Germinal center (tissue), 1 donor: ENCODE data around the gene TMUB2.

Experiments
- DNase-seq: peaks from one replicate; pipeline ENCODE4 v3.0.0; 2012; ENCODE audit warnings: mixed read lengths, low spot score

TMUB2 gene

DNA sequence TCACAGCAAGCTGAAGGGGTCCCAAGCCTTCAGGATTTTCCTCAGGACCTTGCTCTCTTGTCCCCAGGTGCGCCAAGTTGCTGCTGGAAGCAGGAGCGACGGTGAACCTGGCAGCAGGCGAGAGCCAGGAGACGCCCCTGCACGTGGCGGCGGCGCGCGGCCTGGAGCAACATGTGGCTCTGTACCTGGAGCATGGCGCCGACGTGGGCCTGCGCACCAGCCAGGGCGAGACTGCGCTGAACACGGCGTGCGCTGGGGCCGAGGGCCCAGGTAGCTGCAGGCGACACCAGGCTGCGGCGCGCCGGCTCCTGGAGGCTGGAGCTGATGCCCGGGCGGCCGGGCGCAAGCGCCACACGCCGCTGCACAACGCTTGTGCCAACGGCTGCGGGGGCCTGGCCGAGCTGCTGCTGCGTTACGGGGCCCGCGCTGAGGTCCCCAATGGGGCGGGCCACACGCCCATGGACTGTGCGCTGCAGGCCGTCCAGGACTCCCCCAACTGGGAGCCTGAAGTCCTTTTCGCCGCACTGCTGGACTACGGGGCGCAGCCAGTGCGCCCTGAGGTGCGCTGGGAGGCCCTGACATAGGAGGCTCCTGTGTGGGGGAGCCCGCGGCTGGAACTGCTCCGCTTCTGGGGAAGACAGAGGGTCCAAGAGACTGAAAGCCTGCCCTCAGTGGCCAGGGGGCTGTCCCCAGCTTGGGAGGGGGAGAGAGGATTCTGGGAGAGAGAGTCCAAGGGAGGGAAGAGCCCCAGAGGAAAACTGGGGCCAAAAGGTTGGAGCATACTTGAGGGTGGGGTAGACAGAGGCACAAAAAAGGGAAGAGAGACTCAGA, 9.9 kb upstream of the TMUB2 start:
- no peak for DNase-seq

DNA sequence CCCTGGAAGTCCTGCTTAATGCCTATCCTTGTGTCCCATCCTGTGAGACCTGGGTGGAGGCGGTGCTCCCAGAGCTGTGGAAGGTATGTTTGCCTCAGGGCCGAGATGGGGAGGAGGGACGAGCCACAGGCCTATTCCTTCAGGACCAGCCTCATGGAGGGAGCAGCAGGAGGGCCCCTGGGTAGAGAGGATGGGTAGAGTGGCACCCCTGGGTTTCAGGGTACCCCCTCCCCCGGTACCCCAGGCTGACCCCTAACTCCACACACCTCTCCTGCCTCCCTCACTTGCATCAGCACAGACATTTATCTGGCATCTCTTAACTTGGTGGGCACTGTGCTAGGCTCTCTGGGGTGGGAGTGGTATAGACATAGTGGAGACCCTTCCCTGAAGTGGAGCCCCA, 9.1 kb upstream of the TMUB2 start:
- no peak for DNase-seq

DNA sequence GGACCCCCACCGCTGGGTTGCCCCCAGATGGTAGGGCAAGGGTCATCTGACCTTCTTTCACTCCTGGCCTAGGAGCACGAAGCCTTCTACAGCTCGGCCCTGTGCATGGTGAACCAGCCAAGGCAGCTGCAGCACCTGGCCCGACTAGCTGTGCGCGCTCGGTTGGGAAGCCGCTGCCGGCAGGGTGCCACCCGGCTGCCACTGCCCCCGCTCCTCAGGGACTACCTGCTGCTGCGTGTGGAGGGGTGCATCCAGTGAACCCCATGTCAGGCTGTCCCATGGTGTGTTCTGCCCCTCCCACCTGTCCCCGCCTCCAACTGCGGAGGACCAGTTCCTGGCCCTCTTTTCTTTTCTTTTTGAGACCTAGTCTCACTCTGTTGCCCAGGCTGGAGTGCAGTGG, 8.6 kb upstream of the TMUB2 start:
- DNase-seq = no peak

DNA sequence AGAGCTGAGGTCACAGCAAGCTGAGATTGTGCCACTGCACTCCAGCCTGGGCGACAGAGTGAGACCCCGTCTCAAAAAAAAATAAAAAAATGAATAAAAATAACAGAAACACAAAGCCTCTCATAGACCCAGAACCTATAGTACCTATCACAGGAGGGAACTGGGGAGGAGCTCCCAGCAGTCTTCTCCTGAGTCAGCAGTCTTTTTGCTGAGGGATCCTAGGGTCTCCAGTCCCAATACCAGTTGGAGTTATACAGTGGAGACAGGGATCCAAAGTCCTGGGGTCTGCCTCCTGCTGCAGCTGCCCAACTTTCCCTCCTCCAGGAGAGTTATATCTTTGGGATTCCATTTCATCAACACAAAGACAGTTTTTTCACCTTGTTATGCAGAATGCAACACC, 3.7 kb upstream of the TMUB2 start:
- DNase-seq = no peak

DNA sequence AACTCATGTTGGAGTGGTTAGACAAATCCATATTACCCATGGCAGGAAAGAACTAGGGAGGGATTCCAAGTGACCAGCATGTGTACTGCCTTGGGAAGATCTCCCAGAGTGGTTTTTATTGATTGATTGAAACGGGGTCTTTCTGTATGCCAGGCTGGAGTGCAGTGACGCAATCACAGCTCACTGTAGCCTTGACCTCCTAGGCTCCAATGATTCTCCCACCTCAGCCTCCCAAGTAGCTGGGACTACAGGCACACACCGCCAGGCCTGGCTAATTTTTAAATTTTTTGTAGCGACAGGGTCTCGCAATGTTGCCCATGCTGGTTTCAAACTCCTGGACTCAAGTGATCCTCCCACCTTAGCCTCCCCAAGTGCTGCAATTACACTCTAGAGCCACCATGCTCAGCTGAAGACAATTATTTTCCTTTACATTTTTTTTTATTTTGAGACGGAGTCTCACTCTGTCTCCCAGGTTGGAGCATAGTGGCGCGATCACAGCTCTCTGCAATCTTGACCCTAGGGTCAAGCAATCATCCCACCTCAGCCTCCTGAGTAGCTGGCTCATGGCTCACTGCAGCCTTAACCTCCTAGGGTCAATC, 2.5 kb upstream of the TMUB2 start:
- no peak for DNase-seq

DNA sequence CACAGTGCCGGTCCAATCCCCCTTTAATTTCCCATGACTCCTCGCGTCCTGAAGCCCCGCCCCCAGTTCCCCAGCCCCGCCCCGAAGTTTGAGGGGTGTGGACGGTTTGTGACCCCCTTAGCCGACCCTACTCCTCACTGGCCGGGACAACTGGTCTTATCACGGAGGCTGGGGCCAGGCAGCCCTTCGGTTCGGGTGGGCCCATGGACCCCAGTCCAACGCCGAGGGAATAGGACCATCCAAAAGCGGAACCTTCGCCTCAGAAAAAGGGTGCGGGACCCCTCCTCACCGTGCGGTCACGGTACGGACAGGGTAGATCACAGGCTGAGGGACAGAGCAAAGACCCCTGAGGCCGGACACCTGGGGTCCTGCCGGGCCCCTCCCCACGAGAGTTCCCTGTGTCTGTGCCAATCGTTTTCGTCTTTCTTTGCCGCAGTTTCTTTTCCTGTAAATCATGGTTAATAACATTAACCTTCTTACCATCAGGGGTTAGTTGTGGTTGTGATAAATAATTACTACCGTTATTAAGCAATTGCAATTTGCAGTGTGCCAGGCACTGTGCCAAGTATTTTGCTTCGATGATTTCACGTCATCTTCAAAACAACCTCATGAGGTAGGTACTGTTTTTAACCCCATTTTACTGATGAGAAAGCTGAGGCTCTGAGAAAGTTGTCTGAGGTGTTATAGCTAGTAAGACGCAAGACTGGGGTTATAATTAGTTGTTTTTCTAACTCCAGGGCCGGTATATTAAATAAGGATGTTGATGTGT, 543 bp downstream of the TMUB2 start:
- DNase-seq = peak; percentile 83

DNA sequence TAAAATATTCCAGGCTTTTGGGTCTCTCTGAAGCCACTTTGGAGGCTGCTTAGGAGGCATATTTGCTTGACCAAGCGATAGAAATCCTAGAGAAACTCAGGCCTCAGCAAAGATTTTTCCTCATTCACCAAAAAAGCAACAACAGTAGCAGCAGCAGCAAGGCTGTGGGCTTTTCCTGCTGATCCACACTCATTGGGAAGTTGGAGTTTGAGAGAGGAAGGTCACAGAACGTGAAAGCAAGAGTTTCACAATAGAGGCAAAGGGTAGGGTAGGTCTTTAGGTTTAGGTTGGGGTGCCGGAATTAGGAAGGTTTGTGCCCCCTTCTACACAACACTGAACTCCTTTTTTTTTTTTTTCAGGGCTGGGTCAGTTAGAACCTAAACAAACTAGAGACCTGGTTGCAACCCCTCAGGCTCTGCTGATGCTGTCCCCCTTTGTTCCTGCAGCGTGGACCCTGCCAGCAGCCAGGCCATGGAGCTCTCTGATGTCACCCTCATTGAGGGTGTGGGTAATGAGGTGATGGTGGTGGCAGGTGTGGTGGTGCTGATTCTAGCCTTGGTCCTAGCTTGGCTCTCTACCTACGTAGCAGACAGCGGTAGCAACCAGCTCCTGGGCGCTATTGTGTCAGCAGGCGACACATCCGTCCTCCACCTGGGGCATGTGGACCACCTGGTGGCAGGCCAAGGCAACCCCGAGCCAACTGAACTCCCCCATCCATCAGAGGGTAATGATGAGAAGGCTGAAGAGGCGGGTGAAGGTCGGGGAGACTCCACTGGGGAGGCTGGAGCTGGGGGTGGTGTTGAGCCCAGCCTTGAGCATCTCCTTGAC, 2.0 kb downstream of the TMUB2 start:
- DNase-seq = no peak

DNA sequence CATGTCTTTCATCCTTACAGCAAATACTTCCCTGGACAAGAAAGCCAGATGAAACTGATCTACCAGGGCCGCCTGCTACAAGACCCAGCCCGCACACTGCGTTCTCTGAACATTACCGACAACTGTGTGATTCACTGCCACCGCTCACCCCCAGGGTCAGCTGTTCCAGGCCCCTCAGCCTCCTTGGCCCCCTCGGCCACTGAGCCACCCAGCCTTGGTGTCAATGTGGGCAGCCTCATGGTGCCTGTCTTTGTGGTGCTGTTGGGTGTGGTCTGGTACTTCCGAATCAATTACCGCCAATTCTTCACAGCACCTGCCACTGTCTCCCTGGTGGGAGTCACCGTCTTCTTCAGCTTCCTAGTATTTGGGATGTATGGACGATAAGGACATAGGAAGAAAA, 3.7 kb downstream of the TMUB2 start:
- DNase-seq = no peak

DNA sequence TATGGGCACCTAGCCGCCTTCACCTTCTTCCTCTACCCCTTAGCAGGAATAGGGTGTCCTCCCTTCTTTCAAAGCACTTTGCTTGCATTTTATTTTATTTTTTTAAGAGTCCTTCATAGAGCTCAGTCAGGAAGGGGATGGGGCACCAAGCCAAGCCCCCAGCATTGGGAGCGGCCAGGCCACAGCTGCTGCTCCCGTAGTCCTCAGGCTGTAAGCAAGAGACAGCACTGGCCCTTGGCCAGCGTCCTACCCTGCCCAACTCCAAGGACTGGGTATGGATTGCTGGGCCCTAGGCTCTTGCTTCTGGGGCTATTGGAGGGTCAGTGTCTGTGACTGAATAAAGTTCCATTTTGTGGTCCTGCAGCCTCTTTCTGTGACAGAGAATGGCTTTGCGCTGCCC, 4.6 kb downstream of the TMUB2 start:
- no peak for DNase-seq

DNA sequence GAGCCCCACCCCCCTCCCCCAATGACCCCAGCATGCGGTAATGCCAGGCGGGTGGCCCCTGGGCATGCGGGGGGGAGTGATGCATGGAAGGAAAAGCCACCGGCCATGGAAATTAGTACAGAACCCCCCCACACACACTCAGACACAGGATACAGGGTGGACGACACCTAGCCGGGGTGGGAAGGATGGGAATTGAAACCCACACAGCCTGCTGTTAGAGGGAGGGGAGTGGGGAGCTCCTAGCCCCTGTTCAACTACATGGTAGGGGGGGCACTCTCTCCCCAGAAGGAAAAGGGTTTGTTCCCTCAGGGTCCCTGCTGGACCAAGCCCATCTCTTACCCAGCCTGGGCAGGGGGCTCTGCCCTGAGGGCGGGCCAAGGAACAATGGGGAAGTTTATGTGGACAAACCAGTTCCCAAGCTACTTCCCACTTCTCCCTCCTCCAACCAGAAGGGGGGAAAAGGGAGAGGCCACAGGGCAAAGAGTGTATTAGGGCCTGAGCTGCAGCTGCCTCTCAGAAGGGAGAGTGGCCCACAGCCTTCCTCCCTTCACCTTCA, 5.2 kb downstream of the TMUB2 start:
- no peak for DNase-seq

DNA sequence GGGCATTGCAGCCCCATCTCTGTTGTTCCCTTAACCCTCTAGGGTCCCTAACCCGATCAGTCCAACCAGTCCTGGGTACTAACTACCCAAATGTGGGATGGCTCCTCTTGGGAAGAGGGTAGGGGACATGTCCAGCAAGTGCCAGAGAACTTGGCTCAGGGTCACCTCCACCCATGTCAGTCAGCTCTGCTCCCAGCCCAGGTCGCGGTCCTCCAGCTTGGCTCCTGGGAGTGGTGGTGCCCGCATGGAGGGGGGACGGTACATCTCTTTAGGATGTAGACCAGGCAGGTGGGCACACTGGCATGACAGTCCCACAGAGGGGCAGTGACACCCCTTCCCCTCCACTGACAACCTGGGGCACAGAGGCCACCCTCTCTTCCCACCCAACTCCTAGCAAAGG, 6.0 kb downstream of the TMUB2 start:
- no peak for DNase-seq

DNA sequence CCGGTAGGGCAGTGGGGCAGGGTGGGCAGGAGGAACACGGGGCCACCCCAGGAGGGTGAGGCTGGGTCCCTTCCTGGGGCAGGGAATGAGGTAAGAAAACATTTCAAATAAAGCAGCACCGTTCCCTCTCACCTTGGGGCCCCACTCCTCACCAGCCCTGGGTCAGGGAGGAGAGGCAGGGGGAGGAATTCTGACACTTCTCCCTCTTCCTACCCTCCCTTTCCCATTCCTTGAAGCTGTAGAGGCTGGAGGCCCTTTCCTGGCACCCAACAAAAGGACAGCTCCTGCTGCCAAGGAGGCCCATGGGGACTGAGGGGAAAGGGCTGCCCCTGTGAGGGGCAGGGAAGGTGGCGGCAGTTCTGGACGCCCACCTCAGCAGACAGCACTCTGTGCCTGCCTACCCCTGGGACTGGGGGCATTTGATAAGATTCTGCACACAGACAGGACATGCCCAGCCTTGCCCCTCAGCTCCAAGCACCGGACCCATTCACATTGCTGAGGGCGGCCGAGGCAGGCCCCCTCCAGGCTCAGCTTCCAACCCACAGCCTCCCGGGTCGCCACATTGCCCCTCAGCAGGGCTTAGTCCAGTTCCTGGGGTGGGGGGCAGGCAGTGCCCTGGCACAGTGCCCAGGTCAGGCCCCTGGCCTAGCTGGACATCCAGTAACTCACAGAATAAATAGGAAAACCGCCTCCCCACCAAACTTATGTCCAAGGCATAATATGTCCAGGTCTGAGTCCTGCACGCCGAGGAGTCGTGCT, 6.7 kb downstream of the TMUB2 start:
- DNase-seq = no peak

DNA sequence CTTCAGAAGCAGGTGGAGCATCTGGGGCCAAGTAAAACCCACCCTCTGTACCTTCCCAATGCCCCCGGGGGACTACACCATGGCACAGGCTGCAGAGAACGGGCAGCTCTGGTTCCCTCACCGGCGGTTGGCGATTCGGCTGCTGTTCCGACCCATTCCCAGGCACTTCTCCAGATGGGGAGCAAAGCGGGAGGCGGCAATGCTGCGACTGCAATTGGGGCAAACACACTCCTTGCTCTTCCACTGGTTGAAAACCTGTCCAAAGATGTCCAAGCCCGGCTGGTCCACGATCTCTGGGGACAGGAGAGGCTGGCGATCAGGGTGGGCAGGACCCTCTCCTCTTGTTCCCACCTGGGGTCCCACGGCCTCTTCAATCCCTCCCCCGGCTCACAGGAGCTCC, 10.3 kb downstream of the TMUB2 start:
- no peak for DNase-seq

DNA sequence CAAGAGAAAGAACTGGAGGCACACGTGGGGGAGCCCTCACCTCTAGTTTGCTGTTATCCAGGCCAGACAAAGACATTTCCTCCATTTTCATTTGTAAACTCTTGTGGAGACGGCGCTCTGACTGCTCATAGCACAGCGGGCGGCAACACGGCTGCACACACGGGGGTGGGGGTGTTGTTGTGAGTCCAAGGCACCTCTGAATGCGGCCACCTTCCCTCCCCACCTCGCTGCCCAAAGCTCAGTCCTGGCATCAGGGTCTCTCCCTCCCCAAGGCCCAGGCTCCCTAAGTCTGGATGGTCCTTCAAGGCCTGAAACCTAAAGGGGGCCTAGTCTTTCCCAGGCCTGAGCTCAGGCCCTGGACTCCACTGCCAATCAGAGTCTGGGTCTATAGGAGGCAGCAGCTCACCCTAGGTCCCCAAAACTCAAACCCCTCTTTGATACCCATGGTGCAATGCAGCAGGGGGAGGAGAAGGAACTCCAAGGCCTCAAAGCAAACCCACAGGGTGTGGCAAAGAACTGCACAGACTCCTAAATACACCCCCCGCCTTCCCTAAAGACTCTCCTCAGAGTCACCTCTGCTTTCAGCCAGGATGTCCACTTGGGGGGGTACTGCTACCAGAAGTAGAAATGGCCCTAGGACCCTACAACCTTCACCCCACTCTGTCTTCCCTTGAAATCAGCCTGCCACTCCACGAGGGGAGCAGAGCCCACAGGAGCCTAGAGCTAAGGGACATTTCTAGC, 11.4 kb downstream of the TMUB2 start:
- peak; percentile 53 for DNase-seq

DNA sequence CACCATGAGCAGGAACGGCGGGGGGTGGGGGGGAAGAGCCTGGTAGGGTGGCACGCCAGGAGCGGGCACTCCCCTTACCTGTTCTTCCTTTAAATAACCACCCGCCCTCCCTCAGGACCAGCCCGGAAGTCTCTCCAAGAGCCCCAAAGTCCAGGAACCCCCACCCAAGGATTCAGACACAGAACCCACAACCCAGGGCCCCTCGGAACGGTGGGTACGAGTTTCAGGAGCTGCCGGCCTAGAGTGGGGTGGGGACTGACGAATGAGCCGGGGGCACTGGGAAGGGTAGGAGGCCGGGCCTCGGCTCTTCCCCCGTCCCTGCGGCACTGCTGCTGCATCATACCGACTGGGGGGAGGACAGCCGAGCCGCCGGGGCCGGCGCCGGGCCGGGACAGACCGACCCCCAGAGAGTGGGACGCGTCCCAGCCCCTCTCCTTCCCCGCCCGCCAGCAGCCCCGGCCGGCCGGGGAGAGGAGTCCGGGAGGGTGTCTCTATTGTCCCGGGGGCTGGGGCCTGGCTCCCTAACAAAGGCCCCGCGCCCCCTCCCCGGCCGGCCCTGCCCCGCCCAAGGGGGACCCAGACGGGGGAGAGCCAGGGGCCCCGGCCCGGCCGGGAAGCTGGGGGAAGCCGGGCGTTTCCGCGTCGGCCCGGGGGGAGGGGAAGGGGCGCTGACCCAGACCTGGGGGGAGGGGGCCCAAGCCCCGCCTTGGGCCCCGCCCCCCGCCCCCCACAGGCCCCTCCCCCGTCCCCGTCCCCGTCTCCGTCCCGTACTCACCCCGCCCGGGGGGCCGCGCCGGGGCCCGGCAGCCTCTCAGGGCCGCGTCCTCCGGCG, 12.2 kb downstream of the TMUB2 start:
- peak; percentile 91 for DNase-seq

DNA sequence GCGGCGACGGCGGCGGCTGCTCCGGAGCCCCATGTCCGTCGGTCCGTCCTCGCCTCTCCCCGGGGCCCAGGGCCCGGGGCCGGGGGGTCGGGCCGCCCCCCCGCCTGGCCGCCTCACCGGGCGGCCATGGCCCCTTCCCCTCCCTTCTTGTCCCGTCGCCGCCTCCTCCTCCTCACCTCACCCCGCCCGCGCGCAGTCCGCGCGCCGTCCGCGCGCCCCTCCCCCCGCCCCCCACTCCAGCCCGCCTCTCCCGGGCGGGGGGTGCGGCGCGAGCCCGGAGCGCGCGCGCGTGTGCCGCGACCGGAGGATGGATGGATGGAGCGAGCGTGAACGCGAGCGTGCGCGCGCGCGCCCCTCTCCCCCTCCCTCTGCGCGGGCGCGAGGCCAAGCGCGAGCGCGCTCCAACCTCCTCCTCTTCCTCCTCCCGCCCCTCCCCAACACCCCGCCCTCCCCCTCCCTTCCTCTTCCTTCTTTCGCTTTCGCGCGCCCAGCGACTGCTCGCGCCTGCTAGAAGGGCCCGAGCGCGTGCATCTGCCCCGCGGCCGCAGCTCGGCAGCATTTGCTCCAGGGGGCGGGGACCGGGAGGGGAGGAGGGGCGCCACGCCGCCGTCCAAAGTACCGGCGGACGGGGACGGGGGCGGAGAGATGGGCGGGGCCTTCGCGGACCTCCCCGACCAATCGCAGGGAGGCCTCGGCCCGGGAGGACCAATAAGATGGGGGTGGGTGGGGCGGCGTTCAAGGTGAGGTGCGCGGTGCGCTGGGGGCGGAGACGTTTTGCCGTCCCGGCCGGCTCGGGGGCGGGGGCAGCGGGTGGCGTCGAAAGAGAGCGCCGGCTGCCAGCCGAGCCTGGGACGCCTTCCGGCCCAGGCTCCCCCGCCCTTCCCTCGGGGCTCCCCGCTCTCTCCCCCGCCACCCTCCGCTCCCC, 13.0 kb downstream of the TMUB2 start, which contains the start of gene ATXN7L3:
Gene ATXN7L3, minus strand, starts transcription at position 332 of the 925 bp plus-strand sequence. CDS start 1,814 bp downstream, outside the sequence.
- peak; percentile 99 for DNase-seq

DNA sequence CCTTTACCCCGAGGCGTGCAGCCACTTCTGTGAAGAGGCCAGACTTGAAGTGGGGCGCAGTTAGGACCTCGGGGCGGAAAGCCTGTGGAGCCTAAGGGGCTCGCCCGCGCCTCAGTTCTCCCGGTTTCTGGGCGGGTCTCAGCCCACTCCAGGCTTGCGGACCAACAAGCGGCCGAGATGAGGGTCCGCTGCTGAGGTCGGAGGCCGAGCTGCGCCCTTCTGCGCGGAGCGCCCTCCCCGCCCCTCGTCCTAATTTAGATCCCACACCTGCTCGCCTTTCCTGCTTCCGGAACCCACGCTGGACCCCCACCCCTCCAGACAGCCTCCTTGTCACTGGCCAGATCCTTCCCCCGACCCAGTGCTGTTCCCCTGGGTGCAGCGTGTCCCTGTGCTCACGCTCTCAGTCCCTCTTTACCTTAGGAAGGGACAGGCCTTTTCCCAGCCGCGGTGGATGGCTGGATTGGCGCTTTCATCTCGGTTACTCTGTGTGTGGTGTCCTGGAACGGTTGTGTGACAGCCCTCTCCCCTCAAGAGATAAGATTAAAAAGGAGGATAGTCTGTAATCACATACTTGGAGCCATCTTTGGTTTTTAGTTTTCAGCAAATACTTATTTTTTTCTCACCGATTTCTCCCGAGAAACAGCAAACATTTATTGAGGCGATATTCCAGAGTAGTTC, 13.8 kb downstream of the TMUB2 start:
- no peak for DNase-seq

DNA sequence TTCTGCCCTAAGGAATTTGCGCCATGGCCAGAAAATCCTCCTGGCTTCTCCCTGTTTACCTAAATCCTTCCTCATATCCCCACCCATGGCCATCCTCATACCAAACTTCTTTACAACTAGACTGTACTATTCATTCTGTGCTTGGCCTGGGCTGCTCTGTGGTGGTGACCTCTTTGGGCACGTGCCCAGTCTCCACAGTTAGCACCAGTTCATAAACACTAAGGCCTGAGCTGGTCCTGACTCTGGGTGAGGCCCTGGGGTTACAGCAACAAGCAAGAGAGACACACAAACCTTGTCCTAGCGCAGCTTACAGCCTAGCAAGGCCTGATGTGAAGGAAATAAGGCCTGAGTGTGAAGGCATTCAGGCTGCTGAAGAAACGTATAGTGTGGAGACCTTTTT, 16.0 kb downstream of the TMUB2 start:
- DNase-seq = no peak
